Dermis blood vessel endothelial cell (primary cell): ENCODE data around the gene SIGLEC8. TPM values are rescaled to one million over a fixed set of nuclear protein-coding genes. Genes with fewer than 3 reads are reported as not detected.
A peak's percentile ranks its signal among the peaks of the same experiment; 100 is the strongest.
"Not testable (repeated sequence)": the region's sequence is repeated elsewhere in the genome, so short reads cannot be mapped to it uniquely, and the experiment has no call there.

Source experiments
- DNase-seq: peaks from one replicate; pipeline ENCODE4 v3.0.0; 2010
- total RNA-seq: library from RNA; depleted of rRNA; stranded (reverse); fragments of >200 nt; gene quantifications from 2 replicates; pipeline ENCODE4 v1.2.3, GENCODE V29; 2014

The SIGLEC8 gene
- total RNA-seq, 1 donor from 2014 or later, result not detected

DNA sequence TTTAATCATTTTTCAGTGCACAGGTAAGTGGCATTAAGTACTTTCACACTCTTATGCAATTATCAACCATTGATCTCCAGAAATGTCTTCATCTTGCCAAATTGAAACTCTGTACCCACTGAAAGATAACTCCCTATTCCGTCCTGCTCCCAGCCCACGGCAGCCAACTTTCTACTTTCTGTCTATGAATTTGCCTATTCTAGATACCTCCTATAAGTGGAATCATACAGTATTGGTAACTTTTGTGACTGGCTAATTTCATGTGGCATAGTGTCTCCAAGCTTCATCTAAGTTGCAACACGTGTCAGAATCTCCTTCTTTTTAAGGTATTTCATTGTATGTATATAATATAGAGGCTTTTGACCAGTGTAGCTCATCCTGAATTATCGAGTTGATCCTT is 14.4 kb upstream of the SIGLEC8 start:
- DNase-seq, result no peak

DNA sequence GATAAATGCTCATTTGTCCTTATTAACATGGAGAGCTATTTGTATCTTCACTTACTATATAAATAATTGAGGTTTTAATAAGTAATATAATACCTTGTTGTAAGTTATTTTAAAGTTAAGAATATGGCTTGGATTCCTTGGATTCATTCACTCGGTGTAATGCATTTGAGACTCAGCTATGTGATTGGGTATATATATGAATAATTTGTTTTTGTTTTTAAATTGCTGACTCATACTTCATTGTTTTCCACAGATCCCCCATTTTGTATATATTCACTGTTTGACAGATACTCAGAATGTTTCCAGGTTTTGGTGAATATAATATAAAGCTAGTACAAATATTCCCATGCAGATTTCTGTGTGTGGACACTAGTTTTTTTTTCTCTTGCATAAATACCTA is 13.3 kb upstream of the SIGLEC8 start:
- DNase-seq, result peak; percentile 3

DNA sequence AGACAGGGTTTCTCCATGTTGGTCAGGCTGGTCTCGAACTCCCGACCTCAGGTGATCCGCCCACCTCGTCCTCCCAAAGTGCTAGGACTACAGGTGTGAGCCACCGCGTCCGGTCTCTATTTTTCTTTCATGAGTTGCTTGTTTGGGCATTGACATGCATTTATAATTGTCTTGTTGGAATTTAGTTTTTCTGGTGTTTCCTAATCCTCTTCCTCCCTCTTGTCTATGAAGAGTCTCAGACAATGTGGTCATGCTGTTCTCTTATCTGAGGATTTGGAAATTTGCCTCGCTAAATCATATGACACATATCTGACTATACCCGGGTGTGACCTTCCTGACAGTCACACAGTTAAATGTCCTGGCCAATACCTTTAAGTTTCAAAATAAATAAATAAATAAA is 12.7 kb upstream of the SIGLEC8 start:
- DNase-seq, result no peak

DNA sequence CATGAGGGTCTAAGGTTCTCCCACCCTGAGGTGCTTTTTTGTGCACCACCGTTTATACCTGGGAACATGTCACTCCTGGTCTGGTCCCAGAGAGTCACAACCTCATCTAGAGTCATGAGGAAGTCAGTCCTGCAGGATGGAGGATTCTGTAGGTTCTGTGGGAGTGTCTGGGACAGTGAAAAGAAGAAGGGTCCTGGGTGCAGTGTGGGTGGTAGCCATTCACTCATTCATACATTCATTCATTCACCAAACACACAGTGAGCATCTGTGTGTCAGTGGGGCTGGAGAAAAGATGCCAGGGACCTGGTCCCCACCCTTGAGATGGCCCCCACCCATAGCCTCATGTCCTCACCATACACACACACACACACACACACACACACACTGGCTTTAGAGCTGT is 11.4 kb upstream of the SIGLEC8 start:
- DNase-seq, result no peak

DNA sequence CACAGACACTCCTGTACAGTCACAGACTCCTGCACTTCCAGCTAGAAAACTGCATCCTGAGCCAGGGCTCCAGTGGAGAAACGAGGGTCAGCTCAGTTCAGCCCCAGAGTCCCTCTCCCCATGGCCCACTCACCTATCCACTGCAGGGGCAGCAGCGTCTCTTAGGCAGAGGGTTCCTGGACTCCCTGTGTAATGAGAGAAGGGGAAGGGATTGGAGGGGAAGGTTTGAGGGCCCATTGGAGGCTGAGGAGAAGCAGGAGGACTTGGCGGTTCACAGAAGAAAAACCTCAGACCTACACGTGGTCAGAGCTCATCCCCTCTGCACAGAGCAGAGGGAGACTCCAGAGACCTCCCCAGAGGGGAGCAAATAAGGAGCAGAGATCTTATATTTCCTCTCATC is 10.9 kb upstream of the SIGLEC8 start:
- no peak for DNase-seq

DNA sequence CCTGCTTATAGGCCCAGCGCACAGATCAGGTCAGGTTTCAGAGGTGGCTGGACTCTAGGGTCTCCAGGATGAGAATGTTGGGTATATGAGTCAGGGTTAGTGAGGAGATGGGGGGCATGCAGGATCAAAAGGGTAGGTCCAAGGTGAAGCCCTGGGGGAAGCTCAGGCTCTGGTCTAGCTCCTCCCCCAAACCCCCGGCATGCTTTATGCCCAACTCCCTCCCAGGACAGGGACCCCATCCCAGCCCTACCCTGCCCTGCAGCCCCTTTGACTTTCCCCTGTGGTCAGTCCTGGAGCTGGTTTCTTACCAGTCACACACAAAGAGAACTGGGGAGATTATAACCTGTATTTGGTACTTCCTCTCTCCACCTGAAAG is 10.3 kb upstream of the SIGLEC8 start:
- DNase-seq, result no peak

DNA sequence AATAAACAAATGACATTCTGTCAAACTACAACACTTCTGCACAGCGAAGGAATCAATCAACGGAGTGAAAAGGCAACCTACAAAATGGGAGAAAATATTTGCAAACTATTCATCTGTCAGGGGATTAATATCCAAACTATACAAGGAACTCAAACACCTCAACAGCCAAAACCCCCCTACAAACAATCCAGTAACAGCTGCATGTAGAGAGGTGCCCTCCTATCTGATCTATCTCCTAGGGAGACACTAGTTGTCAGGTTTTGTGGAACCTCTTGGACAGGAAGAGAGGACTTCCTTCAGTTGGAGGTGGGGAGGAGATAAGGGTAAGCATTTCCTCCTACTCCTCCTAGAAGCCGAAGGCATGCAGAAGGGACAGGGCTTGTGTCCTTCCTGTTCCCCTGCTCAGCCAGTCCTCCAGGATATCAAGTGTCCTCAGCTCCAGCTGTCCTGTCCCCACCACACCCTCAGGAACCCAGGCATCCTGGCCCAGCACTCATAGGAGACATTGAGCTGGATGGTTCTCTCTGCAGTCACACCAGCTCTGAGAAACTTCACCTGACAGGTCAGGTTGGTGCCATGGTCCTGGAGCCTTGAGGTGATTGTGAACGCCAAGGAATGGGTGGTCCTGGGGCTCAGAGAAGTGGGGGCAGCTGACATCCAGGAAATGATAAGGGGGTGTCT is 9.8 kb upstream of the SIGLEC8 start:
- no peak for DNase-seq

DNA sequence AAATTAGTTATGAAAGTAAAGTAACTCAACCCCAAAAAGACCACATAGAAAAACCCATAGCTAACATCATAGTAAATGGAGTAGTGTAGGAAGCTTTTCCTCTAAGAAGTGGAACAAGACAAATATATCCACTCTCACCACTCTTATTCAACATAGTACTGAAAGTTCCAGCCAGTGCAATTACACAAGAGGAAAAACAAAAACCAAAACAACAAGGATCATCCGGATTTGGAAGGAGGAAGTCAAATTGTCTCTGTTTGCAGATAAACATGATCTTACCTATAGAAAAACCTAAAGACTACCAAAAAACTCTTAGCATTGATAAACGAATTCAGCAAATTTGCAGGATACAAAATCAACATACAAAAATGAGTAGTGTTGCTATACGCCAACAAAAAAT is 8.5 kb upstream of the SIGLEC8 start:
- no peak for DNase-seq

DNA sequence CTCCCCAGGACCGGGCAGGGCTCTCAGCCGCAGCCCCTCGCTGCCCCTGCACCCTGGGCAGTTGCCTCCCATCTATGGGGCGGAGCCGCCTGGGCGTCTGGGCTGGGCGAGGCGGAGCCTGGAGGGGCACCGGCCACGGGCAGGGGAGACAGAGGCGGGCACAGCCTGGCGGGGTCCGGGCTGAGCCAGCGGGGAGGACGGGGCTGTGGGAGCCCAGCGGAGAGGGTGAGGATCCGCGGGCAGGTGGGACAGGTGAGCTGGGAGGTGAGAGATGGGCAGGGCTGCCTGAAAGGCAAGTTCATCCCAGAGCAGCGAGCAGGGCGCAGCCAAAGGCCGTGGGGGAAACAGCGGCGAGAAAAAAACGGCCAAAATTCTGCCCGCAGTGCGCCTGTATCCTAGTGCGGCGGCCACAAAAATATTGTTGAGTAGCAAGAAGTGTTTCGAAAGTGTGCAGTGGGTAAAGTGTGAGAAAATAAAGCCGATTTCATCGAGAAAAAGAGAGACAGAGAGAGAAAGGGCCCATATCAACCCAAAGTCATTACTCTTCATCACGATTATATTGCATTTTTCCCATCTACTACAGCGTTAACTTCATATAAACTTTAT is 5.8 kb upstream of the SIGLEC8 start:
- not testable (repeated sequence) for DNase-seq

DNA sequence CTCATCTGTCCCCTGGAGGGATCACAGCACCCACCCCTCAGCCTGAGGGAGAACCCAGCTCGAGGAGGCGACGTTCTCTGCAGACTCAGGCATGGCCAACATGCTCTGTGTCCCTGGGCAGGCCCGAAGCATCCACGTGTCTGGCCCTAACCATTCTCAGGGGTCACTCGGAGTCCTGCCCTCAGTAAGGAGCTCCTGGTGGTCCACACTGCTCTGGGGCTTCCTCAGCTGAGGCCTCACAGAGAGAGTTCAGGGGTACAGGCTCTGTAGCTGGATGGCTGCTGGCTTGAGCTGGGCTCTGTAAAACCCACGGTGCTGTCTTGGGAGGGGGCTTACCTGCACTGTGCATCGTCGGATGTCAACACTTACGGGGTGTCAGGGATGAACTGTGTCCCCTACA is 4.4 kb upstream of the SIGLEC8 start:
- DNase-seq, result no peak

DNA sequence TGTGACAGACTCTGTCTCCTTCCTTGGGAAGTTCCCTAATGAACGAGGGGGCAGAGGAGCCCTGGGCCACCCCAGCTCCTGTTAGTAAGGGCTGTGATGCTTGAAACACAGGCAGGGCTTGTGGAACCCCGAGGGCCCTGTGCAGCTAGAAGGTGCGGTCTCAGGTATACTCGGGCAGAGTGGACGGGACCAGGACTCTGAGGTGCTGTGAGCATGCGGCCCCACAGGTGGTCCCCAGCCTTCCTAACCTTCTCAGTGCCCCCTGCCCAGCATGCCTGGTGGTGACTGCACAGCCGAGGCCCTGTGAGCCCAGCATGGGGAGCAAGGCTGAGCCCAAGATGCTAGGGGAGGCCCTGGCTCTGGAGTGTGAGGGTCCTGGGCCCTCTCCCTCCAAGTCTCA is 4.0 kb upstream of the SIGLEC8 start:
- no peak for DNase-seq

DNA sequence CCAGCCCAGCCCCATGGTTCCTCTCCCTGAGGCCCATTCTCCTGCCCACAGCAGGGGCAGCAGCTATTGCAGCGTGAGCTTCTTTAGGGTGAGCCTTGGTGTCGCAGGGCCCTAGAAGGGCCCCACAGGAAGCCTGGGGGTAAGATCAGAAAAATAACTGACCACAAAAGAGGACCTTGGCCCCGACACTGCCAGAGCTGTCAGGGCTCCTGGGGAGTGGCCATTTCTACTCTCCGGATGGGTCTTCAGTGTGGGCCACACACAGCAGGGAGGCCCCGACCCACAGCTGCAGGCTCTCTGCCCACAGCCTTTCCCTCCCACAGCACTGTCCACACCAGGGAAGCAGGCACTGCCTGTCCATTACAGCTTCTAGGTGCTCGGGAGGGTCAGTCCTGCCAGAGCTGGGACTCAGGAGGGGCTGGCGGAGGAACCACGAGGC is 3.5 kb upstream of the SIGLEC8 start:
- DNase-seq, result no peak

DNA sequence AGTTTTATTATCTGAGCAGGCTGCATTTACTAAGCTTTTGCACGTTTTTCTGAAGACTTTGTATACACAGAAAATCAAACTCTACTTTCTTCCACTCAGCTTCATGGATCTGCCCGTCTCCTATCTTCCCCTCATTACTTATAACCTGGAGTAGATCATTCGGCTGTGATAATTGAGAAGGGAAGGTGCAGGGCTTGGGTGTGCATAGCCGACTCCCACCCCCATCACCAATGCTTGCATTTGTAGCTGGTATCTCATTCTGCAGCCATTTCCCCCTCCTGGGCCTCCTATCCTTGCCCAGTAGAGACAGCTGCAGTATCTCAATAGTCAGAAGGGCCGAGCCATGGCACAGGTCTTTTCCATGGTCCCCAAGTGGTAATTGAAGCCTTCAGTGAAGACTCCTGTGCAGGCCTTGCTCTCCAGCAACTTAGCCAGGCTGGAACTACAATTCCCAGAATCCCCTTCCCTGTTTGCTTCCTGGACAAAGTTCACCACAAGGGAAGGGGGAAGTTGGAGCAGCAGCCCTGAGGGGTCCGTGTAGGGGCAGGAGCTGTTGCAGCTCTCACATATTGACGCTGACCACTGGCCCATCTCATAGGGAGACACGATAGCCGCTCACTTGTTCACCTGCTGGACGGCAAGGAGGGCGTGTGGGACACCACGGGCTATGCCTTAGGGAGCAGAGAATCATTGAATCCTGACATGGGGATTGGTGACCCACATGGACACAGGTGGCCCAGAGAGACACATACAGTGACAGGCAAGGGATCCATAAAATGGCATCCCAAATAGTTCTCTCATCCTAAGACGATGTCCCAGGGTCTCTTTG is 2.1 kb upstream of the SIGLEC8 start:
- DNase-seq, result peak; percentile 47

DNA sequence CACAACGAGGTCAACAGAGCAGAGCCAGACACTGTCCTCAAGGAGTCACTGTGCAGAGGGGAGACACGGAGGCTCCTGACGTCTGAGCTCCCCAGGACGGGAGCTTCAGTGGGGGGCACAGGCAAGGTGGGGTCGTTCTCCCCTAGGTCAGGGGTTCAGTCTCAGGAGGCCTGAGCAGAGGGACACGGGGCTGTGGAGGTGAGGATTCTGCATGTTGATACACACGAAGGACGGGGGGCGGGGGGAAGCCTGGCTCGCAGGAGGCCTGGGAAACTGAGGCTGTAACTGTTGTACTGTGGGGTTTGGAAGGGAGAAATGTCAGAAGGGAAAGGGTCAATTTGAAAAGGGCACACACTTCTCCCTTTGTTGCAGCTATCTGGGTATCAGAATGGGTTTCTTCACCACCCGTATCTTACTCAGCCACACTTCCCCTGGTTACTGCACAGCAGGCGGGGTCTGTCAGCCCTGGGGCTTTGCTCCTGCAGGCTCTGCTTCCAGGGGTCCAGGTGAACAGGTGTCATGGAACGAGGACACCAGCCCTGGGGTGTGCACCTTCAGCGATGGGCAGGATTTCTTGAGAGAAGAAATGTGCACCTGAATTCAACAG is 748 bp upstream of the SIGLEC8 start:
- DNase-seq, result no peak

DNA sequence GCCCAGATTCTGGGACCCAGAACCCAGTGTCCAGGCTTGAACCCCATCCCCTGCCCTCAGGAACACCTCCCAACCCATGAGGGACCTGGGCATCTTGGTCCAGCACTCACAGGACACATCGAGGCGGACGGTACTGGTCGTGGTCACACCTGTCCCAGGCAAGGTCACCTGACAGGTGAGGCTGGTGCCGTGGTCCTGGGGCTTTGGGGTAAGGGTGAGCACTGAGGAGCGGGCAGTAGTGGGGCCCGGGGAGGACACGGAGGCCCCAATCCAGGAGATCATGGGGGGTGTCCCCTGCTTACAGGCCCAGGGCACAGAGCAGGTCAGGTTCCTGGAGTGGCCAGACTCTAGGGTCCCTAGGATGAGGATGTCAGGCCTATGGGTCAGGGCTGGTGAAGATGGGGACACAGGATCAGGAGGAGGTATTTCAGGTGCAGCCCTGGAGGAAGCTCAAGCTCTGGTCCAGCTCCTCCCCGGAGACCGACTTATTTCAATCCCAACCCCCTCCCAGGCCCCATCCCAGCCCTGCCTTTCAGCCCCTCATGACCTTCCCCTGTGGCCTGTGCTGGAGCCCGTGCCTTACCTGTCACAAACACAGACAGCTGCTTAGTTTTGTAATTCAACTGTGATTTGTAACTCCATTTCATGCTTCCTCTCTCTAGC is 772 bp downstream of the SIGLEC8 start:
- no peak for DNase-seq

DNA sequence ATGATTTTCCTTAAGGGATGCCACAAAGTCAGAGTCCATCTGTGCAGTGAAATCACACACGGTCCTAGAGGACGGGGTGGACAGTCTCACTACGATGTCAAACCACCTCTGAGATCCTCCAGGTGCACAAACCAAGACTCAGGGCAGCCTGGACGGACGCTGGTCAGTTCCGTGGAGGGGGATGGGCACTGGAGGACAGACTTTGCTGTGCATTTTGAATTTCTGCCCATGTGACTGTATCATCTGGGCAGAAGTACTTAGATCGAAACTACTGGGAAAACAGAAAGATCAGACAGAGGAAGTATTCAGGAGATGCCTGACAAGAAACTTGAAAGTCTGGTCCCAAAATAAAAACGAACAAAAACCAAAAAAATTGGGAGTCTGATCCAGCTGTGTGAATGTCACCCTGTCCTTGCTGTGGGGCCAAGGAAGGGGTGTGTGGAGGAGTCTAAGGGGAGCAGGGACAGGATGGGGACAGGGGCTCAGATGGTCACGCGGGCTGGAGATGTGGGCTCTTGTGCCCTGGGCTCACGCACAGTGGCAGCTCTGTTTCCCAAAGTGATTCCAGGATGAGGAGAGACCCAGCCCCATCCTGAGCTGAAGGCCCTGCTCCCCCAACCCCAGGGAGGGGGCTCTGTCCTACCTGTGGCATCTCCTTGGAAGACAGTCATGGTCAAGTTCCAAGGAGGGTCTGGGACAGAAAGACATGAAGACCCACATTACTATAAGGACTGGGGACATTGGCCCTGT is 1.5 kb downstream of the SIGLEC8 start:
- DNase-seq, result no peak

DNA sequence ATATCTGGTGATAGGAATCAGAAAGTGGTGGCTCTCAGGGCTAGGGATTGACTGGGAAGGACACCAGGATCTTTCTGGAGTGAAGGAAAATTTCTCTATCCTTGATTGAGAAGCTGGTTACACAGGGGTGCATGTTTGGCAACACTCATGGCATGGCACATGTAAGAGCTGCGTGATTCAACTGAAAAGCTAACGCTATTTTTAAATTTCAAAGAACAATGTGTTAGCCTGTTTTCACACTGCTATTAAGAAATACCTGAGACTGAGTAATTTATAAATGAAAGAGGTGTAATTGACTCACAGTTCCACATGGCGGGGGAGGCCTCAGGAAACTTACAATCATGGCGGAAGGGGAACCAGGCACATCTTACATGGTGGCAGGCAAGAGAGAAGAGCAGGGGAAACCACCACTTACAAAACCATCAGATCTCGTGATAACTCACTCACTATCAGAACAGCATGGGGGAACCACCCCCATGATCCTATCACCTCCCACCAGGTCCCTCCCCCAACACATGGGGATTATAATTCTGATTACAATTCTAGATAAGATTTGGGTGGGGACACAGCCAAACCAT is 7.4 kb downstream of the SIGLEC8 start:
- no peak for DNase-seq

DNA sequence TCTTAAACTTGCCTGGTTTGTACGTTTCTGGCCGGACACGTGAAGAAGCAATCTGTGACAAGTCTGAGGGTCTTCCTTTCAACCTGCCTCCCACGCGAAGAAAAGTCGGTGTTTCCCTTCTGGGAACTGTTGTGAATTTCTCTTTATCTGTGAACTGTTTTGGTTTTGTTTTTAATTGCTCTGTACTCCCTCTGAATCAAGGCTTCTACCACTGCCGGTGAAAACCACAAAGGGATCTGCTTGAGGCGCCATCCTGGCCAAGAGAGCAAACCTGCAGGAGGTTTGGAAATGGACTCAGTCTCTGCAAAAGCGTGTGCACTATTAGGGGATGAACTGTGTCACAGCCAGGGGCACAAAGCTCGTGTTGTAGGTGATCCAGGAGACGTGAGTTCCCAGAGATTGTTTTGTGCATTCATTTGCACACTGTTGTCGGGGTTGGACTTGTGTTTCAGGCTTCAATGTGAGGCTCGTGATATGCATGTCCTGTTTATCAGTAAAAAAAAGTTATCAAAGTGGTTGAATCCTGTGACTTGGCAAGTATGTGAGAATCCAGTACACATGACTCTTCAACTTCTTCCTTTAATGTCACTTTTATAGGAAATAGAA is 9.7 kb downstream of the SIGLEC8 start:
- no peak for DNase-seq

DNA sequence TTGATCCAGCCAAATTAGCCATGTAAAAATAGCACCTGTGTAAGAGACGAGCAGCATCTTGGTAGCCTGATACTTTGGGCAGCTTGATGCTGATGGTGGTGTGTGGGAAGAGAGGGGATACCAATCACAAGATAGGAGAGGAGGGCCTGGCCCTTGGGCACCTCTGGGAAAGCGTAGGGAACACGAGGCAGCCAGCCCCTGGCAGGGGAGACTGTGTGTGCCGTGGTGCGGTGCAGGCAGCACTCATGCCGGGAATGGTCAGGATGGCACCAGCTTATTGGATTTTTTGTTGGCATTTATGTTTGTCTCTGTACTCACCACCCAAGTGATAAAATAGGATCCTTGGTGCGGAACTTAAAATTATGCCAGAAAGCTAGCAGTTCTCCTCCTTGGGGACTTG is 10.2 kb downstream of the SIGLEC8 start:
- DNase-seq, result no peak

DNA sequence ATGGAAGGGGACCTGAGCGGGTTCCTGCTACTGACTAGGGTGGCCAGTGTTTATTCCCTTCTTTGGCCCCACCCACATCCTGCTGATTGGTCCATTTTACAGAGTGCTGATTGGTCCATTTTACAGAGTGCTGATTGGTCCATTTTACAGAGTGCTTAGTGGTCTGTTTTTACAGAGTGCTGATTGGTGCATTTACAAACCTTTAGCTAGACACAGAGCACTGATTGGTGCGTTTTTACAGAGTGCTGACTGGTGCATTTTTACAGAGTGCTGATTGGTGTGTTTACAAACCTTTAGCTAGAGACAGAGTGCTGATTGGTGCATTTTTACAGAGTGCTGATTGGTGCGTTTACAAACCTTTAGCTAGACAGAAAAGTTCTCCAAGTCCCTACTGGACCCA is 10.7 kb downstream of the SIGLEC8 start:
- DNase-seq, result not testable (repeated sequence)
